GM23248 (cell line): ENCODE results near the gene GALNT16. TPM values are rescaled to one million over a fixed set of nuclear protein-coding genes. Genes with fewer than 3 reads are reported as not detected.

Experiments used
- DNase-seq: peaks from one replicate; pipeline ENCODE4 v3.0.0-alpha.2; 2015
- H2AFZ ChIP-seq: fragments of 200-600 bp; sonication (generic); 2 replicates; pipeline ENCODE4 v1.6.1; 2016; ENCODE audit warnings: antibody characterized with exemption
- H3F3A ChIP-seq: fragments of 200-600 bp; sonication (generic); 2 replicates; pipeline ENCODE4 v1.6.1; 2016; ENCODE audit warnings: mild to moderate bottlenecking, antibody characterized with exemption, mixed run types; ENCODE audit not compliant: insufficient read depth
- H3K27ac ChIP-seq: fragments of 200-600 bp; sonication (generic); 2 replicates; pipeline ENCODE4 v1.5.1; 2016; ENCODE audit warnings: mild to moderate bottlenecking
- H3K27me3 ChIP-seq: fragments of 200-600 bp; sonication (generic); replicated peaks from 2 replicates; pipeline ENCODE4 v1.6.1; 2016; ENCODE audit warnings: mild to moderate bottlenecking; ENCODE audit not compliant: insufficient read depth
- H3K36me3 ChIP-seq: fragments of 200-600 bp; sonication (generic); 2 replicates; pipeline ENCODE4 v1.6.1; 2016; ENCODE audit warnings: low read depth, mild to moderate bottlenecking
- H3K4me1 ChIP-seq: fragments of 200-600 bp; sonication (generic); 2 replicates; pipeline ENCODE4 v1.6.1; 2016; ENCODE audit warnings: mild to moderate bottlenecking; ENCODE audit not compliant: insufficient read depth
- H3K4me2 ChIP-seq: fragments of 200-600 bp; sonication (generic); one replicate; pipeline ENCODE4 v1.6.1; 2016; ENCODE audit warnings: mild to moderate bottlenecking; ENCODE audit not compliant: unreplicated experiment
- H3K4me3 ChIP-seq: fragments of 200-600 bp; sonication (generic); 2 replicates; pipeline ENCODE4 v1.5.1; 2016; ENCODE audit warnings: mild to moderate bottlenecking
- H3K79me2 ChIP-seq: fragments of 200-600 bp; sonication (generic); 2 replicates; pipeline ENCODE4 v1.6.1; 2016; ENCODE audit warnings: mild to moderate bottlenecking; ENCODE audit not compliant: insufficient read depth
- H3K9ac ChIP-seq: fragments of 200-600 bp; sonication (generic); 2 replicates; pipeline ENCODE4 v1.6.1; 2016; ENCODE audit warnings: mild to moderate bottlenecking
- H3K9me2 ChIP-seq: fragments of 200-600 bp; sonication (generic); 2 replicates; pipeline ENCODE4 v1.6.1; 2016; ENCODE audit warnings: mixed run types, mild to moderate bottlenecking, moderate library complexity; ENCODE audit not compliant: insufficient read depth
- H3K9me3 ChIP-seq: fragments of 200-600 bp; sonication (generic); one replicate; pipeline ENCODE4 v1.6.1; 2017; ENCODE audit warnings: low read depth
- H4K20me1 ChIP-seq: fragments of 200-600 bp; sonication (generic); 2 replicates; pipeline ENCODE4 v1.6.0; 2016; ENCODE audit not compliant: insufficient read depth
- EZH2 ChIP-seq: fragments of 200-600 bp; sonication (generic); IDR thresholded peaks from 2 replicates; pipeline ENCODE4 v1.6.1; 2018; ENCODE audit warnings: antibody characterized with exemption, mild to moderate bottlenecking; ENCODE audit not compliant: insufficient read depth, poor library complexity, severe bottlenecking
- EZH2phosphoT487 ChIP-seq: fragments of 200-600 bp; sonication (generic); IDR thresholded peaks from 2 replicates; pipeline ENCODE4 v1.6.1; 2018; ENCODE audit warnings: antibody characterized with exemption, moderate library complexity, mild to moderate bottlenecking, low read depth; ENCODE audit not compliant: insufficient read depth
- WGBS, 2 experiments: methylation state at CpG; one replicate each; pipeline ENCODE4 v1.1.6; 2015 to 2017; ENCODE audit warnings: low lambda C conversion rate in 2 of 2, low coverage in 1 of 2; ENCODE audit errors: missing lambda C conversion rate in 2 of 2; 5-methylcytosine and 5-hydroxymethylcytosine counted together
- in situ Hi-C: fragments of 300-500 bp; cut with MboI; formaldehyde crosslinking; loops from 2 replicates; pipeline ENCODE4 v1.15.0; 2020
- polyA plus RNA-seq: library from polyadenylated mRNA; unstranded; fragments of >200 nt; fragmentation: Nextera tagmentation; extraction: Ambion mirVana; gene quantifications from 2 replicates; pipeline ENCODE4 v1.2.1, GENCODE V29; 2016
- total RNA-seq: library from RNA; depleted of rRNA; stranded (reverse); fragments of >200 nt; shearing (Covaris generic); gene quantifications from 2 replicates; pipeline ENCODE4 v1.2.3, GENCODE V29; 2014

GALNT16 gene
- total and polyA plus RNA-seq, 2 experiments from 2014 or later, result 0.59 to 1.4 TPM

- 20 to 22% methylated on average over 14 of the region's 14 CpGs for WGBS, 2 experiments
- Histone ChIP-seq H3K27me3 (peaks cover 23% of the 10 kb centered on the region), H3K4me1 (peaks cover 24% of the 10 kb centered on the region), H3K9ac (peak overlapping the region; percentile 42; the same call in 1 of the 2 replicates), H3F3A (peaks cover 22% of the 10 kb centered on the region), H3K27ac (no peak overlapping the region), H3K4me2 (peak overlapping the region; percentile 74), H2AFZ (peak overlapping the region; percentile 69; the same call in 1 of the 2 replicates), H3K9me3 (no peaks in the 10 kb centered on the region), H3K4me3 (peak overlapping the region; percentile 73), H4K20me1 (no peaks in the 10 kb centered on the region), H3K9me2 (no peaks in the 10 kb centered on the region), H3K79me2 (no peaks in the 10 kb centered on the region), H3K36me3 (no peaks in the 10 kb centered on the region)
- peak; percentile 71 for TF ChIP-seq EZH2
- no peak for TF ChIP-seq EZH2phosphoT487
- in situ Hi-C loops, result loop anchor here (10.0 kb wide), 1 partner anchor 106 kb away; no protein-coding TSS in a partner anchor
- no peak for DNase-seq
These were observed 811 bp upstream of the GALNT16 start for GRCh38 chr14:69259168-69259526.

- H3K27me3 ChIP-seq, result peaks cover 23% of the 10 kb centered on the region
- H3F3A ChIP-seq, result peaks cover 23% of the 10 kb centered on the region
- no peaks in the 10 kb centered on the region for H3K9me2 ChIP-seq
- peak overlapping the region; percentile 50 for H3K9ac ChIP-seq
- DNase-seq, result peak; percentile 59
- H3K9me3 ChIP-seq, result no peaks in the 10 kb centered on the region
- H4K20me1 ChIP-seq, result no peaks in the 10 kb centered on the region
- no peak overlapping the region for H3K27ac ChIP-seq
- H3K4me2 ChIP-seq, result peak overlapping the region; percentile 74
- peak overlapping the region; percentile 73 for H3K4me3 ChIP-seq
- peaks cover 24% of the 10 kb centered on the region for H3K4me1 ChIP-seq
- H3K79me2 ChIP-seq, result no peaks in the 10 kb centered on the region
- TF ChIP-seq EZH2phosphoT487, result 0 out of 2 replicates have a peak, but pooled peaks have one; percentile 23
- no peak for TF ChIP-seq EZH2
- H3K36me3 ChIP-seq, result no peaks in the 10 kb centered on the region
- H2AFZ ChIP-seq, result peak overlapping the region; percentile 69
- in situ Hi-C loops, result no loop called here
- WGBS, 2 experiments, result 1% methylated on average over 54 to 62 of the region's 78 CpGs
These were observed 367 bp downstream of the GALNT16 start for GRCh38 chr14:69260190-69260860.

GRCh38 chr14:69260861-69261564, 1.1 kb downstream of the GALNT16 start:
- H3K79me2 ChIP-seq, result no peaks in the 10 kb centered on the region
- peak; percentile 25 for DNase-seq
- peaks cover 23% of the 10 kb centered on the region for H3F3A ChIP-seq
- H2AFZ ChIP-seq, result no peak overlapping the region
- TF ChIP-seq EZH2 (no peak), EZH2phosphoT487 (no peak)
- 2 to 3% methylated on average over 35 to 58 of the region's 64 CpGs for WGBS, 2 experiments
- in situ Hi-C loops, result no loop called here
- peaks cover 24% of the 10 kb centered on the region for H3K4me1 ChIP-seq
- peaks cover 23% of the 10 kb centered on the region for H3K27me3 ChIP-seq
- H3K4me2 ChIP-seq, result peak overlapping the region; percentile 74
- no peaks in the 10 kb centered on the region for H3K9me2 ChIP-seq
- no peaks in the 10 kb centered on the region for H3K36me3 ChIP-seq
- no peak overlapping the region for H3K27ac ChIP-seq
- H3K9ac ChIP-seq, result 0 out of 2 replicates have a peak overlapping the region, but pooled peaks have one; percentile 50
- H3K9me3 ChIP-seq, result no peaks in the 10 kb centered on the region
- H3K4me3 ChIP-seq, result peak overlapping the region; percentile 73
- no peaks in the 10 kb centered on the region for H4K20me1 ChIP-seq

GRCh38 chr14:69261761-69262331, 1.9 kb downstream of the GALNT16 start:
- DNase-seq, result peak; percentile 55
- H3K79me2 ChIP-seq, result no peaks in the 10 kb centered on the region
- in situ Hi-C loops, result no loop called here
- H3K9ac ChIP-seq, result no peak overlapping the region
- H3K27ac ChIP-seq, result no peak overlapping the region
- peaks cover 23% of the 10 kb centered on the region for H3K27me3 ChIP-seq
- no peaks in the 10 kb centered on the region for H3K9me2 ChIP-seq
- peaks cover 23% of the 10 kb centered on the region for H3F3A ChIP-seq
- H2AFZ ChIP-seq, result no peak overlapping the region
- no peaks in the 10 kb centered on the region for H3K9me3 ChIP-seq
- peaks cover 24% of the 10 kb centered on the region for H3K4me1 ChIP-seq
- TF ChIP-seq EZH2 (peak; percentile 33), EZH2phosphoT487 (no peak)
- H3K36me3 ChIP-seq, result no peaks in the 10 kb centered on the region
- WGBS, 2 experiments, result 14 to 20% methylated on average over 5 of the region's 5 CpGs
- H4K20me1 ChIP-seq, result no peaks in the 10 kb centered on the region
- H3K4me2 ChIP-seq, result no peak overlapping the region
- H3K4me3 ChIP-seq, result no peak overlapping the region
